Colonic mucosa (tissue), 4 donors: ENCODE data around the gene IARS1. TPM values are rescaled to one million over a fixed set of nuclear protein-coding genes. Genes with fewer than 3 reads are reported as not detected.

Experiments used
- DNase-seq: peaks from one replicate; pipeline ENCODE4 v3.0.0-alpha.2; 2020
- H3K27ac ChIP-seq: fragments of 200-600 bp; one replicate; pipeline ENCODE4 v1.8.0; 2021
- H3K27me3 ChIP-seq: fragments of 200-600 bp; one replicate; pipeline ENCODE4 v1.8.0; 2021
- H3K36me3 ChIP-seq: fragments of 200-600 bp; one replicate; pipeline ENCODE4 v1.8.0; 2021
- H3K4me1 ChIP-seq: fragments of 200-600 bp; one replicate; pipeline ENCODE4 v1.8.0; 2021; ENCODE audit warnings: mild to moderate bottlenecking
- H3K4me3 ChIP-seq: fragments of 200-600 bp; one replicate; pipeline ENCODE4 v1.8.0; 2021
- H3K9ac ChIP-seq, 2 donors: one replicate each; pipeline ENCODE4 v1.7.0; 2013; ENCODE audit warnings: control low read depth in 2 of 2, low read depth in 2 of 2, low read length in 2 of 2
- H3K9me3 ChIP-seq: fragments of 200-600 bp; one replicate; pipeline ENCODE4 v1.8.0; 2021
- intact Hi-C: fragments of 100-400 bp; cut with DNase I; formaldehyde crosslinking; loops from one replicate; pipeline ENCODE4 v1.14.1; 2022
- total RNA-seq, 2 donors: library from RNA; stranded (reverse); fragmentation: NEBNext Ultra II Directional in 1 of 2; extraction: Animal tissue kit (Norgen Biotek cat#: 25700) in 1 of 2; gene quantifications; one replicate each; pipeline ENCODE4 v1.2.1, GENCODE V29; 2021
- TF ChIP-seq, protein P1 (sequence below): fragments of 200-600 bp; IDR thresholded peaks from one replicate; pipeline ENCODE4 v1.8.0; 2022; ENCODE audit warnings: antibody characterized with exemption, mild to moderate bottlenecking
- donor health status: healthy.
- donor health status: DM: no; HTN: no; CAD: no.
- donor health status: DM: no; HTN: no; CAD: no.

Gene IARS1
- total RNA-seq, 2 donors from 2014 or later: 52.4 to 109 TPM

DNA sequence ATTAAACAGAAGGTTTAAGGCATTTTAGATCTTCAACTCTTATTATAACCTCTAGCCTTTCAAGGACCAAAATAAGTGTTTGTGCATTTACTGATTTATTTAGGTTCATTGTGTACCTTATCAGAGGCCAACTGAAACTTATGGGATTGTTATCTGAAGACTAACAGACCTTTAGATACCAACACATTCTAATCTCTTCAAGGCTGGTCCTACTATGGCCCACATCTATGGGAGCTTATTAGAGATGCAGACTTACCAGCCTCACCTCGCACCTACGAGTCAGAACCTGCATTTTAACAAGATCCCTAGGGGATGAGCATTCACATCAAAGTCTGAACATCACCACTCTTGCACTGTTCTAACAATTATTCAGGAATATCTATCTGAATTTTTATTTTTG, 1.9 kb downstream of the IARS1 start:
- Histone ChIP-seq H3K9ac (no peak overlapping the region), H3K4me1 (peaks cover 11% of the 10 kb centered on the region), H3K36me3 (no peaks in the 10 kb centered on the region), H3K9me3 (no peaks in the 10 kb centered on the region), H3K27me3 (no peaks in the 10 kb centered on the region), H3K4me3 (no peak overlapping the region), H3K27ac (no peak overlapping the region)
- TF ChIP-seq, protein P1, sequence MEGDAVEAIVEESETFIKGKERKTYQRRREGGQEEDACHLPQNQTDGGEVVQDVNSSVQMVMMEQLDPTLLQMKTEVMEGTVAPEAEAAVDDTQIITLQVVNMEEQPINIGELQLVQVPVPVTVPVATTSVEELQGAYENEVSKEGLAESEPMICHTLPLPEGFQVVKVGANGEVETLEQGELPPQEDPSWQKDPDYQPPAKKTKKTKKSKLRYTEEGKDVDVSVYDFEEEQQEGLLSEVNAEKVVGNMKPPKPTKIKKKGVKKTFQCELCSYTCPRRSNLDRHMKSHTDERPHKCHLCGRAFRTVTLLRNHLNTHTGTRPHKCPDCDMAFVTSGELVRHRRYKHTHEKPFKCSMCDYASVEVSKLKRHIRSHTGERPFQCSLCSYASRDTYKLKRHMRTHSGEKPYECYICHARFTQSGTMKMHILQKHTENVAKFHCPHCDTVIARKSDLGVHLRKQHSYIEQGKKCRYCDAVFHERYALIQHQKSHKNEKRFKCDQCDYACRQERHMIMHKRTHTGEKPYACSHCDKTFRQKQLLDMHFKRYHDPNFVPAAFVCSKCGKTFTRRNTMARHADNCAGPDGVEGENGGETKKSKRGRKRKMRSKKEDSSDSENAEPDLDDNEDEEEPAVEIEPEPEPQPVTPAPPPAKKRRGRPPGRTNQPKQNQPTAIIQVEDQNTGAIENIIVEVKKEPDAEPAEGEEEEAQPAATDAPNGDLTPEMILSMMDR: no peak
- intact Hi-C loops: no loop called here
- DNase-seq: no peak

DNA sequence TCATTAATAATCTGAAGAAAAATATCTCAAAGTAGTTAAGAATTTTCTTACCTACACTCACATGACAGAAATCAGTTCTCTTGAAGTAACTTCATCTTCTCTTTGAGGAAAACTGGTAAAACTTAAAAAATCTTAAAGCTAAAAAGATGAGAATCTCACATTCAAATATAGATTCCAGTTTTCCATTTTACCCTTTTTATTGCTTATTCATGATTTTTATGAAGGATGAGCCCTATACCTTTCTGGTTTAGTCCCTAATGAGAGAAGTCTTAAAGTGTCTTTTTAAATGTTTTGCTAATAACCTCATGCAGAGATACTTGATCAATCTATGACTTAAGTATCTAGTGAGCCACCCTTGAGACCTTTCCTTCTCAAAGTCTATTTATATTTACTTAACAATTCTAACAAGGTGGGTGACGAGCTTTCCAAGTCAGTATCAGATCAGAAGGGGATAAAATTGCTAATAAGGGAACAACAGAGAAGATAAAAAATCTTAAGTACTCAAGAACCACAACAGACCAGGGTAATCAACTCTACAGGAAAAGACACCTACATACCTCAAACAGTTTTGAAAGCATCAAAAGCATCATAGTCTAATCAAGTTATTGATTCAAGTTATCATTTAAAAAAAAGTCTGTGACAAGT, 2.6 kb downstream of the IARS1 start:
- Histone ChIP-seq H3K27ac (no peak overlapping the region), H3K36me3 (no peaks in the 10 kb centered on the region), H3K27me3 (no peaks in the 10 kb centered on the region), H3K9me3 (no peaks in the 10 kb centered on the region), H3K4me3 (no peak overlapping the region), H3K4me1 (peaks cover 11% of the 10 kb centered on the region), H3K9ac (no peak overlapping the region)
- no peak for DNase-seq
- intact Hi-C loops: no loop called here
- TF ChIP-seq, protein P1: no peak

DNA sequence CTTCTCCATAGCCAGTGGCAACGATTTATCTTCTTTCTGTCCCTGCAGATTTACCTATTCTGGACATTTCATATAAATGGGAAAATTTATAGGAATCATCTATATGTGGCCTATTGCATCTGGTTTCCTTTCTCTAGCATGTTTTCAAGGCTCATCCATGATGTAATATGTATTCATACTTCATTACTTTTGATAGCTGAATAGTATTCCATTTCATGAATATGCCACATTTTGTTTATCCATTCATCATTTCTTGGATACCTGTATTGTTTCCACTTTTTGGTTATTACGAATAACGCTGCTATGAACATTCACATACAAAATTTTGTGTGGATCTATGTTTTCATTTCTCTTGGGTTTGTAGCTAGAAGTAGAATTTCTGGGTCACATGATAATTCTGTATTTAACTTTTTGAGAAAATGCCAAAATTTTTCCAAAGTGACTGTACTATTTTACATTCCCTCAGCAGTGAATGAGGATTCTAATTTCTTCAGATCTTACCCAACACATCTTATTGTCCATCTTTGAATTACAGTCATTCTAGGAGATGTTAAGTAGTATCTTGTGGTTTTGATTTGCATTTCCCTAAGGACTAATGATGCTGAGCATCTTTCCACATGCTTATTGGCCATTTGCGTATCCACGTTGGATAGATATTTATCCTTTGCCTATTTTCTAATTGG, 3.6 kb downstream of the IARS1 start:
- Histone ChIP-seq H3K27ac (no peak overlapping the region), H3K4me3 (no peak overlapping the region), H3K4me1 (peaks cover 11% of the 10 kb centered on the region), H3K9me3 (no peaks in the 10 kb centered on the region), H3K9ac (no peak overlapping the region), H3K36me3 (no peaks in the 10 kb centered on the region), H3K27me3 (no peaks in the 10 kb centered on the region)
- no peak for DNase-seq
- intact Hi-C loops: no loop called here
- TF ChIP-seq, protein P1: no peak

DNA sequence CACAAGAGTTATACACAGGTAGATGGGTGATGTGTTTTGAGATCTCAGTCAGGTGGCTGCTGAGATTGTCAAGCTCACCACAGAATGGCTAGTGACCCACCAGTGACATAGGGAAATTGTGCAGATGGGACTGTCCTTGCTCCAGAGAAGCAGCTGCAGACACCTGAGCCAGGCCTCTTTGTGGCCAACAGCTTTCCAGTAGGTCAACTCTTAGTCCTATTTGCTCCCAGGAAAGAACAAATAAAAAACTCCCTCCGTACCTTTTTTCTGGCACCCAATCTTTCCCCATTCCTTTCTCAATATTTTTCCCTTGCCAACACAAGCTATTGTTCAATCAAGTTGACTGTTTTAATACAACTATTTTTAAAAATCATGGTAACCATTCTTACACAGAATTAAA, 14.2 kb downstream of the IARS1 start:
- DNase-seq: no peak
- Histone ChIP-seq H3K9me3 (no peaks in the 10 kb centered on the region), H3K36me3 (peaks cover 20% of the 10 kb centered on the region), H3K9ac (no peak overlapping the region), H3K4me3 (no peak overlapping the region), H3K27ac (no peak overlapping the region), H3K4me1 (no peaks in the 10 kb centered on the region), H3K27me3 (no peaks in the 10 kb centered on the region)
- TF ChIP-seq, protein P1: no peak
- intact Hi-C loops: no loop called here

DNA sequence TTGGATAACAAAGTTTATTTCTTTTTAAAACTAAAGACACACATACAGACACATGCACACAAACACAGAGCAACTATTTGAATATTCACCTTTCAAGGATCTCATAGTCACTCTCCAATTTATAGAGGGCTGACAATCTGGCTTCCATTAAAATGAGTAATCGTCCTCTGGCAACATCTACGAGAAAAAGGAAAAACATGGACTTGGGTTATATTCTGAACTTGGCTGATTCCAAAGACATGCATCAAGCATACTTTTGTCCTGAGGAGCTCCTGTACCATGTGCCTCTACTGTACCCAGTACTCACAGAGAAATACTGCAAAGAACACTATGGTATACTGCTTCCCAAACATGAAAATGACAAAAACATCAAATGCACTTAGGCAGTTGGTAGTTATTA, 15.4 kb downstream of the IARS1 start:
- Histone ChIP-seq H3K27ac (no peak overlapping the region), H3K4me1 (no peaks in the 10 kb centered on the region), H3K4me3 (no peak overlapping the region), H3K36me3 (peaks cover 23% of the 10 kb centered on the region), H3K9ac (no peak overlapping the region), H3K27me3 (no peaks in the 10 kb centered on the region), H3K9me3 (no peaks in the 10 kb centered on the region)
- TF ChIP-seq, protein P1: no peak
- intact Hi-C loops: no loop called here
- DNase-seq: no peak
